ENCODE data around the gene GOLGA8B. TPM values are rescaled to one million over a fixed set of nuclear protein-coding genes. Genes with fewer than 3 reads are reported as not detected.

GOLGA8B gene, protein sequence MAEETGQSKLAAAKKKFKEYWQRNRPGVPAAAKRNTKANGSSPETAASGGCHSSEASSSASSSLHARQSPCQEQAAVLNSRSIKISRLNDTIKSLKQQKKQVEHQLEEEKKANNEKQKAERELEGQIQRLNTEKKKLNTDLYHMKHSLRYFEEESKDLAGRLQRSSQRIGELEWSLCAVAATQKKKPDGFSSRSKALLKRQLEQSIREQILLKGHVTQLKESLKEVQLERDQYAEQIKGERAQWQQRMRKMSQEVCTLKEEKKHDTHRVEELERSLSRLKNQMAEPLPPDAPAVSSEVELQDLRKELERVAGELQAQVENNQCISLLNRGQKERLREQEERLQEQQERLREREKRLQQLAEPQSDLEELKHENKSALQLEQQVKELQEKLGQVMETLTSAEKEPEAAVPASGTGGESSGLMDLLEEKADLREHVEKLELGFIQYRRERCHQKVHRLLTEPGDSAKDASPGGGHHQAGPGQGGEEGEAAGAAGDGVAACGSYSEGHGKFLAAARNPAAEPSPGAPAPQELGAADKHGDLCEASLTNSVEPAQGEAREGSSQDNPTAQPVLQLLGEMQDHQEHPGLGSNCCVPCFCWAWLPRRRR
- total RNA-seq: 14.3 and 28.7 TPM in 2 replicates

DNA sequence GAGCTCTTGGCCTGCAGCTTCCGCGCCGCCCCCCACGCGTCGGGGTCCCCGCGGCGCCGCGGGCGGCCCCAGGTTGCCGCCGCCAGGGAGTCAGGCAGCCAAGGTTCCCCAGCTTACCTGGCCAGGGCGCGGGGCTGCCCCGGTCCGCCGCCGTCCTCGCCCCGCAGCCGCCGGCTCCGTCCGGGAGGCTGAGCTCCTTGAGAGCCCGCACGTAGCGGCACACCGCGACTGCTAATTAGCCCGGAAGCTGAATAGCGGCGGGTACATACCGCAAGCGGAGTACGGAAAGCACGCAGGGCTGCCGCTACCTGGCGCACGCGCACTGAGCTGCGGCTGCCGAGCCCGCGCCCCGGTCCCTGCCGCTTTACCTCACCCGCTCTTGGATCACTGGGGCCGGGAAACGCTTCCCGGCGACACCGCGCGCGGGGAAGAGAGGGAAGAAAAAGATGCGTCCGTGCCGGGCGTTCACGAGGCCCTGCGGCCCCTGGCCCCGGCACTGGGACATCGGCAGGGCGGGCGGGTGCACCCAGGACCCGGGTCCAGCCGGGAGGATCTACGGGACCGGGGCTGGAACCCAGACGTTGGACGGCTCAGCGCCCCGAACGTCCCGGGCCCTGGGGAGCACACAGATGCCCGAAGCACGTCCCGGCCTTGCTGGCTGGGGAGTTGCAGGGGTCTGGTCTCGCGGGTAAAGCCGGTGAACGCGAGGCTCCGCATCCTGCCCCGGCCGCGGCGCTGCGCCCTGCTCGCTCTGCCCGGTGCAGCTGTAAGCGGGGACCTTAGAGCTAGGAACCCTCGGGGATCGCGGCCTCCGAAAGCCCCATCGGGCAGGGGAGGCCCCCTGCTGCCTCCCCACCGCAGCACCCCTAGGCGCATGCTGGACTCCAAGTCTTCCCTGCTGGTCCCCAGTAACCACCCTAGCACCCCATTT is at the start of gene GOLGA8B:
Gene GOLGA8B (minus strand): TSS at position 253 of the 931 bp plus-strand sequence. CDS start 47,739 bp downstream, outside the sequence.

Other genes starting within 250 kb of the GOLGA8B start
- 42.4 and 46.1 TPM in 2 replicates for gene SLC12A6, start 245.9 kb downstream of the GOLGA8B start, total RNA-seq
- gene NOP10, start 240.5 kb downstream of the GOLGA8B start, total RNA-seq: 132 and 166 TPM in 2 replicates
- gene NUTM1, start 240.3 kb downstream of the GOLGA8B start, total RNA-seq: not detected in 2 replicates
- gene LPCAT4, start 216.5 kb downstream of the GOLGA8B start, total RNA-seq: 10.0 and 19.6 TPM in 2 replicates
- 20.2 and 33.6 TPM in 2 replicates for gene GOLGA8A, start 145.8 kb downstream of the GOLGA8B start, total RNA-seq
- gene GJD2, start 171.3 kb upstream of the GOLGA8B start, total RNA-seq: not detected in 2 replicates
- gene ACTC1, start 211.9 kb upstream of the GOLGA8B start, total RNA-seq: 0.23 TPM in 1 of 2 replicates, not detected in the other